ENCODE data around the gene RTN1.

DNA sequence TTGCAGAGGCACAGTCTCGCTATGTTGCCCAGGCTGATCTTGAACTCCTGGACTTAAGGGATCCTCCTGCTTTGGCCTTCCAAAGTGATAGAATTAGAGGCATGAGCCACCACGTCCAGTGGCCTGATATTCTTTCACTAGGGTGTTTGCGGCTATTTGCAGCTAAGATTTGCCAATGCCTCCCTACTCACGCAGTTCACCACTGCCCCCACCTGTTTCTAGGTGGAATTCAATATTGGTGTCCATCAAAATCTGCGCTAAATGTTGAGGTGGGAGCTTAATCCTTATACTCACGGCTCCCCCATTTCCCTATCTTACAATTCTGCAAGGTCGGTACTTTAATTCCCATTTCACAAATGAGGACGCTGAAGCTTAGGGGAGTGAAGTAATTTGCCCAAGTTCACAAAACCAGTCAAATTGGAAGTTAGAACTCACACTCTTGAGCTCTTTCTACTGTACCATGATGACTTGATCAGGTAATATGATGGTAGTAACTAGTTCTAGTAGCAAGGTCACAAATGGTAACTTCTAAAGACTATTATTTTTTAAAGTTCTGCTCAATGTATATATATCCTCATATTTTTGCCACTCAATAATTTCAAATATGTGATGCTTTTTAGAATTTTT lies 27.3 kb upstream of the RTN1 start:
- TF ChIP-seq, protein P1, sequence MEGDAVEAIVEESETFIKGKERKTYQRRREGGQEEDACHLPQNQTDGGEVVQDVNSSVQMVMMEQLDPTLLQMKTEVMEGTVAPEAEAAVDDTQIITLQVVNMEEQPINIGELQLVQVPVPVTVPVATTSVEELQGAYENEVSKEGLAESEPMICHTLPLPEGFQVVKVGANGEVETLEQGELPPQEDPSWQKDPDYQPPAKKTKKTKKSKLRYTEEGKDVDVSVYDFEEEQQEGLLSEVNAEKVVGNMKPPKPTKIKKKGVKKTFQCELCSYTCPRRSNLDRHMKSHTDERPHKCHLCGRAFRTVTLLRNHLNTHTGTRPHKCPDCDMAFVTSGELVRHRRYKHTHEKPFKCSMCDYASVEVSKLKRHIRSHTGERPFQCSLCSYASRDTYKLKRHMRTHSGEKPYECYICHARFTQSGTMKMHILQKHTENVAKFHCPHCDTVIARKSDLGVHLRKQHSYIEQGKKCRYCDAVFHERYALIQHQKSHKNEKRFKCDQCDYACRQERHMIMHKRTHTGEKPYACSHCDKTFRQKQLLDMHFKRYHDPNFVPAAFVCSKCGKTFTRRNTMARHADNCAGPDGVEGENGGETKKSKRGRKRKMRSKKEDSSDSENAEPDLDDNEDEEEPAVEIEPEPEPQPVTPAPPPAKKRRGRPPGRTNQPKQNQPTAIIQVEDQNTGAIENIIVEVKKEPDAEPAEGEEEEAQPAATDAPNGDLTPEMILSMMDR (IDR thresholded peaks at IDR 0.05; ENCODE audit: insufficient read depth, low read length, poor library complexity, severe bottlenecking) = peak; percentile 30
- no peak for TF ChIP-seq EZH2phosphoT487 (conservative IDR thresholded peaks at IDR 0.05; ENCODE audit: low read length)
